Ishikawa (cell line): ENCODE data around the gene KLK10.

Source experiments
- CEBPB ChIP-seq: IDR thresholded peaks from 2 replicates; pipeline ENCODE4 v1.6.1; 2012
- CREB1 ChIP-seq: IDR thresholded peaks from 2 replicates; pipeline ENCODE4 v1.6.1; 2012; ENCODE audit warnings: low read depth
- EGR1 ChIP-seq: IDR thresholded peaks from 2 replicates; pipeline ENCODE4 v1.6.1; 2012
- EP300 ChIP-seq: IDR thresholded peaks from 2 replicates; pipeline ENCODE4 v1.6.1; 2012; ENCODE audit warnings: borderline replicate concordance
- FOXM1 ChIP-seq: IDR thresholded peaks from 2 replicates; pipeline ENCODE4 v1.6.1; 2012; ENCODE audit warnings: low read depth, borderline replicate concordance
- MAX ChIP-seq: IDR thresholded peaks from 2 replicates; pipeline ENCODE4 v1.6.1; 2012
- NFIC ChIP-seq: IDR thresholded peaks from 2 replicates; pipeline ENCODE4 v1.6.1; 2012
- RAD21 ChIP-seq: IDR thresholded peaks from 2 replicates; pipeline ENCODE4 v1.6.1; 2012; ENCODE audit warnings: low read depth
- REST ChIP-seq: IDR thresholded peaks from 2 replicates; pipeline ENCODE4 v1.6.1; 2012; ENCODE audit warnings: low read depth, mild to moderate bottlenecking
- TAF1 ChIP-seq: IDR thresholded peaks from 2 replicates; pipeline ENCODE4 v1.6.1; 2012; ENCODE audit warnings: low read depth, mild to moderate bottlenecking
- TCF12 ChIP-seq: IDR thresholded peaks from 2 replicates; pipeline ENCODE4 v1.6.1; 2012; ENCODE audit warnings: low read depth
- TEAD4 ChIP-seq: IDR thresholded peaks from 2 replicates; pipeline ENCODE4 v1.6.1; 2012
- USF1 ChIP-seq: IDR thresholded peaks from 2 replicates; pipeline ENCODE4 v1.6.1; 2012
- YY1 ChIP-seq: IDR thresholded peaks from 2 replicates; pipeline ENCODE4 v1.6.1; 2012; ENCODE audit warnings: low read depth
- ZBTB7A ChIP-seq: IDR thresholded peaks from 2 replicates; pipeline ENCODE4 v1.6.1; 2012; ENCODE audit warnings: low read depth

The KLK10 gene

GRCh38 chr19:50968716-50969412 is 50.6 kb downstream of the KLK10 start:
- TF ChIP-seq RAD21 = no peak
- no peak for TF ChIP-seq USF1
- no peak for TF ChIP-seq YY1
- no peak for TF ChIP-seq TEAD4
- no peak for TF ChIP-seq NFIC
- no peak for TF ChIP-seq REST
- TF ChIP-seq ZBTB7A = no peak
- no peak for TF ChIP-seq CEBPB
- no peak for TF ChIP-seq CREB1
- TF ChIP-seq EP300 = no peak
- TF ChIP-seq MAX = no peak

- TF ChIP-seq EP300 (no peak), CEBPB (no peak), FOXM1 (no peak), NFIC (no peak), TCF12 (no peak)
Measured at GRCh38 chr19:50967929-50968715, 51.4 kb downstream of the KLK10 start.

GRCh38 chr19:50964266-50964665 is 55.2 kb downstream of the KLK10 start:
- TF ChIP-seq NFIC (no peak), CEBPB (no peak), TAF1 (no peak), EP300 (no peak), FOXM1 (no peak), CREB1 (no peak), ZBTB7A (no peak), EGR1 (no peak), USF1 (no peak), MAX (no peak), YY1 (no peak), TCF12 (no peak), RAD21 (no peak)

- no peak for TF ChIP-seq EGR1
Measured at GRCh38 chr19:50963381-50963780, 56.1 kb downstream of the KLK10 start.
